Liver (tissue), 9 donors: ENCODE data around the gene PRR23B. TPM values are rescaled to one million over a fixed set of nuclear protein-coding genes. Genes with fewer than 3 reads are reported as not detected.

Source experiments
- DNase-seq: peaks from one replicate; pipeline ENCODE4 v3.0.0-alpha.2; 2017; ENCODE audit warnings: low spot score
- H3K27ac ChIP-seq, 2 donors: one replicate each; pipeline ENCODE4 v1.7.0; 2013; ENCODE audit warnings: inconsistent platforms in 2 of 2, low read length in 2 of 2, control low read depth in 1 of 2, low read depth in 1 of 2, mild to moderate bottlenecking in 1 of 2
- H3K27me3 ChIP-seq, 4 donors: one replicate each; pipeline versions ENCODE4 v1.6.1 to v1.7.0; 2013; ENCODE audit warnings: low read length in 3 of 4, inconsistent platforms in 1 of 4, mild to moderate bottlenecking in 1 of 4, moderate library complexity in 1 of 4; ENCODE audit not compliant: control insufficient read depth in 4 of 4, insufficient read depth in 4 of 4
- H3K36me3 ChIP-seq, 4 donors: one replicate each; pipeline versions ENCODE4 v1.6.1 to v1.7.0; 2013; ENCODE audit warnings: low read length in 3 of 4, mild to moderate bottlenecking in 3 of 4, low read depth in 1 of 4, moderate library complexity in 1 of 4; ENCODE audit not compliant: control insufficient read depth in 4 of 4, insufficient read depth in 3 of 4
- H3K4me1 ChIP-seq, 4 donors: one replicate each; pipeline versions ENCODE4 v1.6.1 to v1.7.0; 2013; ENCODE audit warnings: low read length in 3 of 4, mild to moderate bottlenecking in 3 of 4, moderate library complexity in 1 of 4; ENCODE audit not compliant: control insufficient read depth in 4 of 4, insufficient read depth in 4 of 4
- H3K4me3 ChIP-seq, 3 donors: one replicate each; pipeline versions ENCODE4 v1.6.1 to v1.7.0; 2013; ENCODE audit warnings: low read length in 3 of 3, control low read depth in 1 of 3, low read depth in 1 of 3, mild to moderate bottlenecking in 1 of 3
- H3K9ac ChIP-seq, 2 donors: one replicate each; pipeline ENCODE4 v1.7.0; 2013; ENCODE audit warnings: low read length in 2 of 2, mild to moderate bottlenecking in 2 of 2, moderate library complexity in 2 of 2, control low read depth in 1 of 2, low read depth in 1 of 2
- H3K9me3 ChIP-seq, 4 donors: one replicate each; pipeline versions ENCODE4 v1.6.1 to v1.7.0; 2013; ENCODE audit warnings: low read length in 3 of 4; ENCODE audit not compliant: control insufficient read depth in 4 of 4
- EGR1 ChIP-seq, 2 donors: IDR thresholded peaks; 2 replicates each; pipeline ENCODE4 v1.6.1; 2016 to 2018; ENCODE audit warnings: antibody characterized with exemption in 2 of 2, low read depth in 2 of 2
- FOXA1 ChIP-seq: IDR thresholded peaks from 2 replicates; pipeline ENCODE4 v1.6.1; 2016; ENCODE audit warnings: antibody characterized with exemption
- FOXA2 ChIP-seq: IDR thresholded peaks from 2 replicates; pipeline ENCODE4 v1.6.1; 2016; ENCODE audit warnings: antibody characterized with exemption
- GABPA ChIP-seq, 2 donors: IDR thresholded peaks in 1 of 2; conservative IDR thresholded peaks in 1 of 2; 2 replicates each; pipeline ENCODE4 v1.6.1; 2016; ENCODE audit warnings: antibody characterized with exemption in 2 of 2, mild to moderate bottlenecking in 1 of 2, moderate library complexity in 1 of 2
- HNF4A ChIP-seq, 2 donors: conservative IDR thresholded peaks; 2 replicates each; pipeline ENCODE4 v1.6.1; 2016; ENCODE audit warnings: antibody characterized with exemption in 2 of 2, mild to moderate bottlenecking in 2 of 2
- HNF4G ChIP-seq: IDR thresholded peaks from 2 replicates; pipeline ENCODE4 v1.6.1; 2016; ENCODE audit warnings: antibody characterized with exemption
- JUND ChIP-seq, 2 donors: IDR thresholded peaks; 2 replicates each; pipeline ENCODE4 v1.6.1; 2016; ENCODE audit warnings: antibody characterized with exemption in 2 of 2
- NR2F2 ChIP-seq: IDR thresholded peaks from 2 replicates; pipeline ENCODE4 v1.6.1; 2016; ENCODE audit warnings: antibody characterized with exemption
- RAD21 ChIP-seq, 2 donors: IDR thresholded peaks; 2 replicates each; pipeline ENCODE4 v1.6.1; 2016; ENCODE audit warnings: antibody characterized with exemption in 2 of 2, mild to moderate bottlenecking in 2 of 2
- RXRA ChIP-seq, 2 donors: IDR thresholded peaks; 2 replicates each; pipeline ENCODE4 v1.6.1; 2017 to 2018; ENCODE audit warnings: antibody characterized with exemption in 2 of 2, mild to moderate bottlenecking in 1 of 2
- SP1 ChIP-seq: IDR thresholded peaks from 2 replicates; pipeline ENCODE4 v1.6.1; 2018; ENCODE audit warnings: antibody characterized with exemption, mild to moderate bottlenecking
- YY1 ChIP-seq: IDR thresholded peaks from 2 replicates; pipeline ENCODE4 v1.6.1; 2016; ENCODE audit warnings: antibody characterized with exemption, mild to moderate bottlenecking
- WGBS: extraction: QIAGEN DNeasy Blood & Tissue Kit; methylation state at CpG from one replicate; pipeline ENCODE4 v1.1.7; 2013; 5-methylcytosine and 5-hydroxymethylcytosine counted together
- polyA plus RNA-seq, 2 donors: library from polyadenylated mRNA; stranded (reverse) in 1 of 2; unstranded in 1 of 2; fragments of 200-250 nt in 1 of 2; fragments of >200 nt in 1 of 2; fragmentation: Nextera tagmentation in 1 of 2; extraction: Ambion mirVana in 1 of 2; gene quantifications; one replicate each; pipeline versions ENCODE4 v1.2.1 to v1.2.3, GENCODE V29; 2013 to 2015
- total RNA-seq, 2 donors: library from RNA; depleted of rRNA; stranded (reverse); fragments of >200 nt; gene quantifications; one replicate each; pipeline ENCODE4 v1.2.3, GENCODE V29; 2014
- TF ChIP-seq, protein P1 (sequence below): IDR thresholded peaks from 2 replicates; pipeline ENCODE4 v1.6.1; 2016; ENCODE audit warnings: antibody characterized with exemption
- TF ChIP-seq, protein P2 (sequence below): fragments of 150-350 bp; IDR thresholded peaks from 2 replicates; pipeline ENCODE4 v1.5.1; 2017; ENCODE audit warnings: improper control_type of control experiment, low read depth, low read length; ENCODE audit not compliant: missing input control
- TF ChIP-seq, protein P3 (sequence below): IDR thresholded peaks from 2 replicates; pipeline ENCODE4 v1.6.1; 2016; ENCODE audit warnings: antibody characterized with exemption, mild to moderate bottlenecking
- donor health status: healthy.
- donor health status: healthy.
- donor health status: healthy.
- donor health status: healthy.
- donor health status: healthy.

The PRR23B gene
- total and polyA plus RNA-seq, 4 donors: not detected

DNA sequence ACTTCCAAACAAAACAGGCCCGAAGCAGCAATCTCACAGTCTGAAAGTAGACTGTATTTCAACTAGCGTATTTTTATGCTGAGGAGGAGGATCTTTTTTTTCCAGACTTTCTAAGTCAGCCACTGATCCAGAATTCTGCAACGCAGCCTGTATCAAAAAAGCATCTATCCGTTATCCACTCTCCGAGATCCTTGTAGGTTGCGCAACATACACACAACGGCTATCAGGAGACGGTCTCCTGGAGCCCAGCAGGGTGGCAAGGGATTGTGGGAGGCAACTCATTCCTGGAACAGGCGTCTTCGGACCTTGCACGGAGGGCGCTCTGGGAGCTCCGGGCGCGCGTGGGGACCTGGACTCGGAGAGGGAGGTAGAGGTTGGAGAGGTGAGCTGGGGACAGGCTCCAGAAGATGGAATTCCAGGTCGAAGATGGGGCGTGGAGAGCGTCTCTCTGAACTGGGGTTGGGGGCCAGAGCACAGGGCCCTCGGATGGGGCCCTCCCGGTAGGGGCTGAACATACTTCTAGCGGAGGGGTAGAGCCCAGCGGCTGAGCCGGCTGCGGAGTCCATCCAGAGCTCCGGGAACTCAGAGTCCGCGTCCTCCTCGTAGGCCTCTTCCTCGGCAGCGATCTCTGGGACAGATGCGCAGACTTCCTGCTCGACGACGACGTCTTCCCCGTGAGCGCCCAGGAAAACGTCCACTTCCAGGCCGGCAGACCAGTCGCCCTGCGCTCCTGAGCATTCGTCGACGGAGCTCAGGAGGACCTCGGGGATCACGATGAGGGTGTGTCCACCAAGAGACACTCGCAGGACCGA is 23.0 kb upstream of the PRR23B start (continued):
- TF ChIP-seq RAD21 (IDR thresholded peaks at IDR 0.05) (no peak), JUND (IDR thresholded peaks at IDR 0.05) (no peak)
- TF ChIP-seq, protein P1, sequence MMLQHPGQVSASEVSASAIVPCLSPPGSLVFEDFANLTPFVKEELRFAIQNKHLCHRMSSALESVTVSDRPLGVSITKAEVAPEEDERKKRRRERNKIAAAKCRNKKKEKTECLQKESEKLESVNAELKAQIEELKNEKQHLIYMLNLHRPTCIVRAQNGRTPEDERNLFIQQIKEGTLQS: no peak

DNA sequence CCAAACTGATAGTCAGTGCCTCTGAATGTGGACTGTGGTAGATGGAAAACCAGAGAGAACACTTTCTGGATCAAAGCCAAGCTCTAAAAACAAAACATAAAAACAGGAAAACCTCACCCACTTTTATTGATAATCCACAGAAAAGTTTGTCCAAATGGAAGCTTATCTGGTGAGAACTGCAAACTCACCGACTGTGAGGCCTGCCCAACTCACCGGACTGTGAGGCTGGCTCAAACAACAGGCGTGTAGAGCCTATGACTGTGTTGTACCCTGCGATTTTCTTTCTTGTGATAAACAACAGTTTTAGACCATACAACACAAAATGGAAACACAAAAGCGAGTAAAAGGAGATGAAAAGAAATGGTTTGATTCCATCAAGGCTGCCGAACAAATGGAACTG is 16.8 kb upstream of the PRR23B start:
- Histone ChIP-seq H3K27ac (no peak overlapping the region), H3K4me1 (no peaks in the 10 kb centered on the region), H3K9ac (no peak overlapping the region), H3K27me3 (no peaks in the 10 kb centered on the region), H3K4me3 (no peak overlapping the region), H3K36me3 (no peaks in the 10 kb centered on the region), H3K9me3 (peaks cover 0 to under 1% (median 0%) of the 10 kb centered on the region in 4 donors)
- WGBS: 71% methylated on average over 6 of the region's 6 CpGs
- no peak for DNase-seq
- TF ChIP-seq JUND (IDR thresholded peaks at IDR 0.05) (no peak), SP1 (no peak), YY1 (no peak), GABPA (IDR thresholded peaks at IDR 0.05 in 1 of 2, conservative IDR thresholded peaks at IDR 0.05 in 1 of 2) (no peak), HNF4G (no peak), RAD21 (IDR thresholded peaks at IDR 0.05) (no peak), EGR1 (IDR thresholded peaks at IDR 0.05; ENCODE audit: low read depth in 2 of 2) (no peak), NR2F2 (no peak), HNF4A (conservative IDR thresholded peaks at IDR 0.05) (no peak), FOXA1 (no peak), RXRA (IDR thresholded peaks at IDR 0.05) (no peak), FOXA2 (no peak)
- TF ChIP-seq, protein P2, sequence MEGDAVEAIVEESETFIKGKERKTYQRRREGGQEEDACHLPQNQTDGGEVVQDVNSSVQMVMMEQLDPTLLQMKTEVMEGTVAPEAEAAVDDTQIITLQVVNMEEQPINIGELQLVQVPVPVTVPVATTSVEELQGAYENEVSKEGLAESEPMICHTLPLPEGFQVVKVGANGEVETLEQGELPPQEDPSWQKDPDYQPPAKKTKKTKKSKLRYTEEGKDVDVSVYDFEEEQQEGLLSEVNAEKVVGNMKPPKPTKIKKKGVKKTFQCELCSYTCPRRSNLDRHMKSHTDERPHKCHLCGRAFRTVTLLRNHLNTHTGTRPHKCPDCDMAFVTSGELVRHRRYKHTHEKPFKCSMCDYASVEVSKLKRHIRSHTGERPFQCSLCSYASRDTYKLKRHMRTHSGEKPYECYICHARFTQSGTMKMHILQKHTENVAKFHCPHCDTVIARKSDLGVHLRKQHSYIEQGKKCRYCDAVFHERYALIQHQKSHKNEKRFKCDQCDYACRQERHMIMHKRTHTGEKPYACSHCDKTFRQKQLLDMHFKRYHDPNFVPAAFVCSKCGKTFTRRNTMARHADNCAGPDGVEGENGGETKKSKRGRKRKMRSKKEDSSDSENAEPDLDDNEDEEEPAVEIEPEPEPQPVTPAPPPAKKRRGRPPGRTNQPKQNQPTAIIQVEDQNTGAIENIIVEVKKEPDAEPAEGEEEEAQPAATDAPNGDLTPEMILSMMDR: no peak
- TF ChIP-seq, protein P3, sequence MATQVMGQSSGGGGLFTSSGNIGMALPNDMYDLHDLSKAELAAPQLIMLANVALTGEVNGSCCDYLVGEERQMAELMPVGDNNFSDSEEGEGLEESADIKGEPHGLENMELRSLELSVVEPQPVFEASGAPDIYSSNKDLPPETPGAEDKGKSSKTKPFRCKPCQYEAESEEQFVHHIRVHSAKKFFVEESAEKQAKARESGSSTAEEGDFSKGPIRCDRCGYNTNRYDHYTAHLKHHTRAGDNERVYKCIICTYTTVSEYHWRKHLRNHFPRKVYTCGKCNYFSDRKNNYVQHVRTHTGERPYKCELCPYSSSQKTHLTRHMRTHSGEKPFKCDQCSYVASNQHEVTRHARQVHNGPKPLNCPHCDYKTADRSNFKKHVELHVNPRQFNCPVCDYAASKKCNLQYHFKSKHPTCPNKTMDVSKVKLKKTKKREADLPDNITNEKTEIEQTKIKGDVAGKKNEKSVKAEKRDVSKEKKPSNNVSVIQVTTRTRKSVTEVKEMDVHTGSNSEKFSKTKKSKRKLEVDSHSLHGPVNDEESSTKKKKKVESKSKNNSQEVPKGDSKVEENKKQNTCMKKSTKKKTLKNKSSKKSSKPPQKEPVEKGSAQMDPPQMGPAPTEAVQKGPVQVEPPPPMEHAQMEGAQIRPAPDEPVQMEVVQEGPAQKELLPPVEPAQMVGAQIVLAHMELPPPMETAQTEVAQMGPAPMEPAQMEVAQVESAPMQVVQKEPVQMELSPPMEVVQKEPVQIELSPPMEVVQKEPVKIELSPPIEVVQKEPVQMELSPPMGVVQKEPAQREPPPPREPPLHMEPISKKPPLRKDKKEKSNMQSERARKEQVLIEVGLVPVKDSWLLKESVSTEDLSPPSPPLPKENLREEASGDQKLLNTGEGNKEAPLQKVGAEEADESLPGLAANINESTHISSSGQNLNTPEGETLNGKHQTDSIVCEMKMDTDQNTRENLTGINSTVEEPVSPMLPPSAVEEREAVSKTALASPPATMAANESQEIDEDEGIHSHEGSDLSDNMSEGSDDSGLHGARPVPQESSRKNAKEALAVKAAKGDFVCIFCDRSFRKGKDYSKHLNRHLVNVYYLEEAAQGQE: no peak
- TF ChIP-seq, protein P1: no peak
